GM10248 (cell line): ENCODE measurements around the gene ZSWIM6.

Source experiments
- CTCF ChIA-PET: fragments of 300-600 bp; sonication (Branson Sonifier 250); formaldehyde crosslinking; extraction: SDS; loops from one replicate; lab custom pipeline; 2021; ENCODE audit warnings: antibody characterized with exemption; lab: Yijun Ruan, JAX
- POLR2A ChIA-PET: fragments of 350-650 bp; sonication (Branson Sonifier 250); formaldehyde crosslinking; extraction: SDS; loops from one replicate; lab custom pipeline; 2020; ENCODE audit warnings: antibody characterized with exemption; lab: Yijun Ruan, JAX
- DNase-seq: peaks from one replicate; pipeline ENCODE4 v3.0.0; 2012; ENCODE audit errors: extremely low spot score
- TF ChIP-seq, protein P1 (sequence below): IDR thresholded peaks from 2 replicates; pipeline ENCODE4 v1.5.1; 2012; ENCODE audit warnings: mild to moderate bottlenecking, low read depth; ENCODE audit errors: extremely low read depth, missing control alignments, control extremely low read depth

Gene ZSWIM6

DNA sequence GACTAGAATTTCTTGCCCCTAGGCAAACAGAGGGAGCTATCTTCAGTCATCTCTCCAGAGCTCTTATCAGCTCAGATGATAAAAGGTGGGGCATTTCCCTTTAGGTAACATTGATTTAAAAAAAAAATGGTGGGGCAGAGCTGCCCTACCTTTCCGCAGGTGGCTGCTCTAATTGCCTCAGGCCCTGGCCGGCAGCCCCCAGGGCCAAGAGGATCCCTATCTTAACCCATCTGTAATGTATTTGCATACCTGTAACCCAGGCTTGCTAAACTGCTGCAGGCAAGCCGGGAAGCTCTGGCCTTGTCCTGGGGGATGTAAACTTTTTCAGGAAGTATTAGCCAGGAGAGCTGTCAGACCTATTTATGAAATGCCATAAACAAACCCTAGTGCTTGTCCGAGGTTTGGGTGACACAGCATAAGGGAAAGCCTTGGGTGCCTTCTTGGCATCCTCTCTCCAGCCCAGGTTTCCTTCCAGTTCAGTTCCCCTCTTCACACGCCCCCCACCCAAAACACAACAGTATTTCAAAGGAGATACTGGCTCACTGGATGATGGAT is 20.9 kb upstream of the ZSWIM6 start:
- no peak for DNase-seq
- ChIA-PET CTCF (interaction anchor here (1.0 to 1.6 kb wide), 3 partner anchors 10 to 20 kb away, joined by 3 to 4 read pairs (median 4); no protein-coding TSS in a partner anchor), POLR2A (no interaction called here)
- TF ChIP-seq, protein P1, sequence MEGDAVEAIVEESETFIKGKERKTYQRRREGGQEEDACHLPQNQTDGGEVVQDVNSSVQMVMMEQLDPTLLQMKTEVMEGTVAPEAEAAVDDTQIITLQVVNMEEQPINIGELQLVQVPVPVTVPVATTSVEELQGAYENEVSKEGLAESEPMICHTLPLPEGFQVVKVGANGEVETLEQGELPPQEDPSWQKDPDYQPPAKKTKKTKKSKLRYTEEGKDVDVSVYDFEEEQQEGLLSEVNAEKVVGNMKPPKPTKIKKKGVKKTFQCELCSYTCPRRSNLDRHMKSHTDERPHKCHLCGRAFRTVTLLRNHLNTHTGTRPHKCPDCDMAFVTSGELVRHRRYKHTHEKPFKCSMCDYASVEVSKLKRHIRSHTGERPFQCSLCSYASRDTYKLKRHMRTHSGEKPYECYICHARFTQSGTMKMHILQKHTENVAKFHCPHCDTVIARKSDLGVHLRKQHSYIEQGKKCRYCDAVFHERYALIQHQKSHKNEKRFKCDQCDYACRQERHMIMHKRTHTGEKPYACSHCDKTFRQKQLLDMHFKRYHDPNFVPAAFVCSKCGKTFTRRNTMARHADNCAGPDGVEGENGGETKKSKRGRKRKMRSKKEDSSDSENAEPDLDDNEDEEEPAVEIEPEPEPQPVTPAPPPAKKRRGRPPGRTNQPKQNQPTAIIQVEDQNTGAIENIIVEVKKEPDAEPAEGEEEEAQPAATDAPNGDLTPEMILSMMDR = no peak

DNA sequence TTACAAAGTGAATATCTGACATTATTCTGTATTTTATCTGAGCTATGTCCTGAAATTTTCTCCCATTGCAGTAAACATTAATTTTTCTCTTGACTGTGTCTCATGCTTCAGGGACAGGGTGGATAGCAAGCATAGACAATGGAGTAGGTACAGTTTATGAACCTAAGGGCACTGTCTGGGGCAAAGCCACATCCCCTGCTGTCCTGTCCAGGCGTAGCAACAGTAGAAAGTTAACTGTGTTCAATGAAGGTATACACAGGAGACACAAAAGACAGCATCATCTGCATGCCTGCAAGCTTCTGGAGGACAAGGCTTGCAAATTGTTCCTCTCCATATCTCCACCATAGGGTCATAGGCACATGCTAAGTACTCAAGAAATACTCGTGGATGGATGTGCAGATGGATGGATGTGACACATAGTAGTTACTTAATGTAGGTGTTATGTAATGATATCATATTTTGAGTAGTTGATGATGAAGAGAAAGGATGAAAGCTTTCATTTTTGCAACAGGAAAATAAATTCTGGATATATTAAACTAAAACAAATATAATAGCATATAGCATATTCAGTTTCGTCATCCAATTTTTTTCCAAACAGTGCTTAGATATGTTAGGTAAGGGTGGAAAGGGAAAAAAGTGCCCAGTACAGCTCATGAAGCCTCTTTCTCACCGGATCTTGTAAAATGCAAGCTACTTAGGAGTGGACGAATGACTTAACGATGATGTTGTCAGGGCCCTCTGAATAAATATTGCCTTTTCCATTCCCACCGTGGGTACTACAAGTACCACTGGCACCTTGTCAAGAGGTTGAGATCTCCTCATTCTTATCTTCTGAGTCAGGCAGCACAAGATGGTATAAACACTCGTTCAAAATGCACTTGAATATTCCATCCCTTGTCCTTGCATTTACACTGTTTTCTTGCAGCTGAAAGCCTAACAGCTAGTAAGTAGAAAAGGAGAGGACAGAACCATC is 19.9 kb upstream of the ZSWIM6 start:
- ChIA-PET CTCF (interaction anchor here (1.3 to 1.8 kb wide), 4 partner anchors 9 to 37 kb away, joined by 3 to 8 read pairs (median 4); no protein-coding TSS in a partner anchor), POLR2A (no interaction called here)
- TF ChIP-seq, protein P1 = no peak
- DNase-seq = no peak

GRCh38 chr5:61313960-61314681 is 17.9 kb upstream of the ZSWIM6 start:
- POLR2A ChIA-PET = no interaction called here
- TF ChIP-seq, protein P1 = no peak
- CTCF ChIA-PET = no interaction called here
- DNase-seq = no peak

GRCh38 chr5:61318376-61318775 is 13.7 kb upstream of the ZSWIM6 start:
- TF ChIP-seq, protein P1 = no peak
- POLR2A ChIA-PET = no interaction called here
- CTCF ChIA-PET = interaction anchor here (0.8 to 1.1 kb wide), 2 partner anchors 10 to 17 kb away, joined by 3 read pairs; no protein-coding TSS in a partner anchor
- DNase-seq = no peak

DNA sequence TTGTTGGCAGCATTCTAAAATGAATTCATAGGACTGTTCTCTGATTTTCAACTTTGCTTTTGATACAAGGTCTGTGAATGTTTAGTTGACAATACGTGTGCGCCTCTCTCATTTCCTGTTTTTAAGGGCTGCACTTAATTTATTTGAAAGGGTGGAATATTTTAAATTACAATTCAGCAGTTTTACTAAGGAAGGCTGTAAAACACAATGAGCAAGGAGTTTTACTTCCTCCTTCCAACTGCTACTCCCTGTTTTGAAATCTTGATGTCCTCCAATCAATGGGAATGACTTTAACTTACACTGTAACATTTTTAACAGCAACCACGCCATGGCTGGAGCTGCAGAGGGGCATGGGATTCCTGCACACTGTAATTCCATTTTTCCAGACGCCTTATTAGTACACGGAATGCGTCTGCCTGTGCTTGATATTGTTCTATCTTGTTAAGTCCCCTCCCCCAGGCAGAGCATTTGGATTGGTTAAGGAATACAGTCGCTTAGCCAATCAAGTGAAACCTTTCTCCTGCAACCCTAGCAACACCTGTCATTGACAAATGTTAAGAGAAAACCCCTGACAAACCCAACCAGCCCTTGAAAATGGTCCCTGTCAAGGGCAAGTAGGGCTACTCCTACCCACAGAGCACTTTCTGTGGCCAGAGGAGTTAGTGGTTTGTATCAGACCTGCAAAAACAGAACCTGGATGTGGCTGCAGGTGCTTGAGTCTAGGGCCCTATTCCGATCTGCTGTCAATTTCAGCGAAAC is 12.5 kb upstream of the ZSWIM6 start:
- ChIA-PET CTCF (interaction anchor here (0.8 to 2.8 kb wide), 4 partner anchors 9 to 21 kb away, joined by 3 to 20 read pairs (median 4); partner anchors contain the start of gene ZSWIM6), POLR2A (interaction anchor here (0.6 kb wide), 1 partner anchor 57 kb away, joined by 4 read pairs; no protein-coding TSS in a partner anchor)
- TF ChIP-seq, protein P1 = no peak
- peak; percentile 82 for DNase-seq
